GM19468 (cell line): Measurements from ENCODE around the gene KIF26B.

ENCODE experiments used
- ATAC-seq: cut with Tn5 transposase; IDR thresholded peaks from one replicate; pipeline ENCODE4 v1.9.1; 2021; ENCODE audit warnings: mild to moderate bottlenecking, moderate library complexity, moderate number of reproducible peaks; ENCODE audit not compliant: unreplicated experiment; ENCODE audit errors: extremely low read depth

KIF26B gene

GRCh38 chr1:245526141-245526540, 371.4 kb downstream of the KIF26B start:
- ATAC-seq = no peak

- ATAC-seq = no peak
Measured at GRCh38 chr1:245528258-245528635, 373.5 kb downstream of the KIF26B start.

GRCh38 chr1:245530937-245531336, 376.2 kb downstream of the KIF26B start:
- ATAC-seq = no peak

- no peak for ATAC-seq
Measured at GRCh38 chr1:245537992-245538391, 383.2 kb downstream of the KIF26B start.

GRCh38 chr1:245538671-245539070, 383.9 kb downstream of the KIF26B start:
- no peak for ATAC-seq

GRCh38 chr1:245541369-245541768, 386.6 kb downstream of the KIF26B start:
- no peak for ATAC-seq

- no peak for ATAC-seq
Measured at GRCh38 chr1:245542365-245542764, 387.6 kb downstream of the KIF26B start.

GRCh38 chr1:245544236-245544635, 389.5 kb downstream of the KIF26B start:
- ATAC-seq = no peak

- ATAC-seq = no peak
Measured at GRCh38 chr1:245546875-245547274, 392.1 kb downstream of the KIF26B start.

GRCh38 chr1:245549996-245550719, 395.4 kb downstream of the KIF26B start:
- ATAC-seq = no peak

- ATAC-seq = no peak
Measured at GRCh38 chr1:245550720-245551043, 395.9 kb downstream of the KIF26B start.

- ATAC-seq = no peak
Measured at GRCh38 chr1:245551536-245551935, 396.8 kb downstream of the KIF26B start.

- ATAC-seq = no peak
Measured at GRCh38 chr1:245552331-245552730, 397.5 kb downstream of the KIF26B start.

GRCh38 chr1:245556057-245556456, 401.3 kb downstream of the KIF26B start:
- ATAC-seq = no peak

- ATAC-seq = no peak
Measured at GRCh38 chr1:245558069-245558468, 403.3 kb downstream of the KIF26B start.

GRCh38 chr1:245560316-245560859, 405.6 kb downstream of the KIF26B start:
- no peak for ATAC-seq

GRCh38 chr1:245561665-245562234, 407.0 kb downstream of the KIF26B start:
- no peak for ATAC-seq

GRCh38 chr1:245566134-245566533, 411.3 kb downstream of the KIF26B start:
- no peak for ATAC-seq

- ATAC-seq = no peak
Measured at GRCh38 chr1:245566952-245567351, 412.2 kb downstream of the KIF26B start.

GRCh38 chr1:245571815-245572294, 417.1 kb downstream of the KIF26B start:
- no peak for ATAC-seq

GRCh38 chr1:245572709-245573108, 417.9 kb downstream of the KIF26B start:
- ATAC-seq = no peak

- ATAC-seq = no peak
Measured at GRCh38 chr1:245575710-245576109, 420.9 kb downstream of the KIF26B start.
